Glutamatergic neuron (in vitro differentiated cells): ENCODE results near the gene PARP9. TPM values are rescaled to one million over a fixed set of nuclear protein-coding genes. Genes with fewer than 3 reads are reported as not detected.
"Not testable (repeated sequence)": the region's sequence is repeated elsewhere in the genome, so short reads cannot be mapped to it uniquely, and the experiment has no call there.

Experiments used
- DNase-seq: peaks from one replicate; pipeline ENCODE4 v3.0.0; 2022
- H3K27ac Mint-ChIP-seq: one replicate; pipeline ENCODE4 v1.8.0; 2020; ENCODE audit warnings: mild to moderate bottlenecking, mixed read lengths, inconsistent platforms; ENCODE audit not compliant: unreplicated experiment
- H3K27me3 Mint-ChIP-seq: one replicate; pipeline ENCODE4 v1.8.0; 2020; ENCODE audit warnings: mild to moderate bottlenecking, moderate library complexity, mixed read lengths, inconsistent platforms; ENCODE audit not compliant: unreplicated experiment
- H3K36me3 Mint-ChIP-seq: one replicate; pipeline ENCODE4 v1.8.0; 2020; ENCODE audit warnings: mild to moderate bottlenecking, mixed read lengths, inconsistent platforms; ENCODE audit not compliant: unreplicated experiment
- H3K4me1 Mint-ChIP-seq: one replicate; pipeline ENCODE4 v1.8.0; 2020; ENCODE audit warnings: mild to moderate bottlenecking, low read depth, mixed read lengths, inconsistent platforms; ENCODE audit not compliant: unreplicated experiment
- H3K4me3 Mint-ChIP-seq: one replicate; pipeline ENCODE4 v1.8.0; 2020; ENCODE audit warnings: mild to moderate bottlenecking, mixed read lengths, inconsistent platforms; ENCODE audit not compliant: unreplicated experiment
- H3K9me3 Mint-ChIP-seq: one replicate; pipeline ENCODE4 v1.8.0; 2020; ENCODE audit warnings: mild to moderate bottlenecking, moderate library complexity, mixed read lengths, inconsistent platforms; ENCODE audit not compliant: unreplicated experiment
- CTCF ChIP-seq: fragments of 200-600 bp; sonication (generic); IDR thresholded peaks from one replicate; pipeline ENCODE4 v1.5.0; 2021; ENCODE audit not compliant: partially characterized antibody, unreplicated experiment
- total RNA-seq: library from RNA; stranded (reverse); fragmentation: NEBNext Ultra II Directional; extraction: Animal tissue kit (Norgen Biotek cat#: 25700); gene quantifications from one replicate; pipeline ENCODE4 v1.2.1, GENCODE V29; 2021; ENCODE audit not compliant: unreplicated experiment

PARP9 gene
- total RNA-seq, 1 donor from 2014 or later: 0.27 TPM

- Mint-ChIP-seq H3K4me1 (peaks cover 19% of the 10 kb centered on the region), H3K27me3 (peaks cover 4% of the 10 kb centered on the region), H3K27ac (peak overlapping the region; percentile 88), H3K9me3 (no peaks in the 10 kb centered on the region), H3K36me3 (no peaks in the 10 kb centered on the region), H3K4me3 (peak overlapping the region; percentile 97)
- DNase-seq: no peak
- TF ChIP-seq CTCF: no peak
Measured at GRCh38 chr3:122513386-122514122, 50.5 kb downstream of the PARP9 start.

- Mint-ChIP-seq H3K27me3 (peaks cover 4% of the 10 kb centered on the region), H3K4me3 (peak overlapping the region; percentile 15), H3K4me1 (peaks cover 19% of the 10 kb centered on the region), H3K27ac (no peak overlapping the region), H3K9me3 (no peaks in the 10 kb centered on the region), H3K36me3 (no peaks in the 10 kb centered on the region)
- TF ChIP-seq CTCF: no peak
- DNase-seq: no peak
Measured at GRCh38 chr3:122512284-122512683, 51.8 kb downstream of the PARP9 start.

GRCh38 chr3:122510878-122511535 is 53.1 kb downstream of the PARP9 start:
- Mint-ChIP-seq H3K9me3 (no peaks in the 10 kb centered on the region), H3K36me3 (no peaks in the 10 kb centered on the region), H3K27me3 (peaks cover 4% of the 10 kb centered on the region), H3K4me1 (peaks cover 19% of the 10 kb centered on the region), H3K4me3 (no peak overlapping the region), H3K27ac (no peak overlapping the region)
- TF ChIP-seq CTCF: no peak
- no peak for DNase-seq

- H3K4me1 Mint-ChIP-seq: peaks cover 19% of the 10 kb centered on the region
- not testable (repeated sequence) for H3K36me3 Mint-ChIP-seq, DNase-seq, H3K27ac Mint-ChIP-seq, H3K4me3 Mint-ChIP-seq, H3K27me3 Mint-ChIP-seq, H3K9me3 Mint-ChIP-seq
Measured at GRCh38 chr3:122508944-122509343, 55.2 kb downstream of the PARP9 start.

- H3K27me3 Mint-ChIP-seq: peaks cover under 1% of the 10 kb centered on the region
- H3K4me1 Mint-ChIP-seq: peaks cover 17% of the 10 kb centered on the region
- DNase-seq: no peak
- H3K9me3 Mint-ChIP-seq: no peaks in the 10 kb centered on the region
- H3K27ac Mint-ChIP-seq: no peak overlapping the region
- H3K36me3 Mint-ChIP-seq: no peaks in the 10 kb centered on the region
- no peak overlapping the region for H3K4me3 Mint-ChIP-seq
- TF ChIP-seq CTCF: no peak
Measured at GRCh38 chr3:122508135-122508914, 55.8 kb downstream of the PARP9 start.
